Measurements from ENCODE around the gene GNB3. TPM values are rescaled to one million over a fixed set of nuclear protein-coding genes. Genes with fewer than 3 reads are reported as not detected.

The GNB3 gene
- total RNA-seq, 1 experiment from 2014 or later = 0.21 TPM

DNA sequence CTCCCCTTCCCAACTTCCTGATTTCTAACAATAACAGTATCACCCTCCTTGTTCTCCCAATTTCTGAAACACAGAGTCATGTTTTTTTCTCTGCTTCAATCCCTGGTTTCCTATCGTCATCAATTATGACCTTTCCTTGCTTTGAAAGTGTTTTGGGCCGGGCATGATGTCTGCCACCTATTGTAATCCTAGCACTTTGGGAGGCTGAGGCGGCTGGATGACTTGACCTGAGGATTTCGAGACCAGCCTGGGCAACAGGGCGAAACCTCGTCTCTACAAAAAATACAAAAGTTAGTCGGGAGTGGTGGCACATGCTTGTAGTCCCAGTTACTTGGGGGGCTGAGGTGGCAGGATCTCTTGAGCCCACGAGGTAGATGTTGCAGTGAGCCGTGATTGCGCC lies 31.7 kb upstream of the GNB3 start:
- Histone ChIP-seq H3K9me3 (ENCODE audit: control insufficient read depth, insufficient read depth, low read depth, low read length) (no peaks in the 10 kb centered on the region), H3K27me3 (ENCODE audit: control insufficient read depth, insufficient read depth, low read length) (no peaks in the 10 kb centered on the region), H3K4me3 (ENCODE audit: low read depth in 2 of 2, low read length in 2 of 2) (no peak overlapping the region), H3K36me3 (ENCODE audit: control insufficient read depth, insufficient read depth, low read length) (no peaks in the 10 kb centered on the region), H3K27ac (ENCODE audit: low read length) (no peak overlapping the region), H3K4me1 (ENCODE audit: control insufficient read depth, insufficient read depth, low read length) (no peaks in the 10 kb centered on the region)
- BruUV-seq (replicated peaks) = no TSS peak
- intact Hi-C loops (cut with micrococcal nuclease; ENCODE audit: unreplicated experiment) = no loop called here
- ChIA-PET CTCF (no interaction called here), POLR2A (no interaction called here)
- ATAC-seq = no peak
- TF ChIP-seq POLR2AphosphoS5 (IDR thresholded peaks at IDR 0.05; ENCODE audit: low read depth, low read length) (no peak), TCF7L2 (IDR thresholded peaks at IDR 0.05; ENCODE audit: low read depth, low read length) (no peak), SIN3A (IDR thresholded peaks at IDR 0.05; ENCODE audit: borderline replicate concordance, insufficient read depth, low read depth, low read length) (no peak)
- TF ChIP-seq, protein P1, sequence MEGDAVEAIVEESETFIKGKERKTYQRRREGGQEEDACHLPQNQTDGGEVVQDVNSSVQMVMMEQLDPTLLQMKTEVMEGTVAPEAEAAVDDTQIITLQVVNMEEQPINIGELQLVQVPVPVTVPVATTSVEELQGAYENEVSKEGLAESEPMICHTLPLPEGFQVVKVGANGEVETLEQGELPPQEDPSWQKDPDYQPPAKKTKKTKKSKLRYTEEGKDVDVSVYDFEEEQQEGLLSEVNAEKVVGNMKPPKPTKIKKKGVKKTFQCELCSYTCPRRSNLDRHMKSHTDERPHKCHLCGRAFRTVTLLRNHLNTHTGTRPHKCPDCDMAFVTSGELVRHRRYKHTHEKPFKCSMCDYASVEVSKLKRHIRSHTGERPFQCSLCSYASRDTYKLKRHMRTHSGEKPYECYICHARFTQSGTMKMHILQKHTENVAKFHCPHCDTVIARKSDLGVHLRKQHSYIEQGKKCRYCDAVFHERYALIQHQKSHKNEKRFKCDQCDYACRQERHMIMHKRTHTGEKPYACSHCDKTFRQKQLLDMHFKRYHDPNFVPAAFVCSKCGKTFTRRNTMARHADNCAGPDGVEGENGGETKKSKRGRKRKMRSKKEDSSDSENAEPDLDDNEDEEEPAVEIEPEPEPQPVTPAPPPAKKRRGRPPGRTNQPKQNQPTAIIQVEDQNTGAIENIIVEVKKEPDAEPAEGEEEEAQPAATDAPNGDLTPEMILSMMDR (IDR thresholded peaks at IDR 0.05) = no peak
- TF ChIP-seq, protein P2, sequence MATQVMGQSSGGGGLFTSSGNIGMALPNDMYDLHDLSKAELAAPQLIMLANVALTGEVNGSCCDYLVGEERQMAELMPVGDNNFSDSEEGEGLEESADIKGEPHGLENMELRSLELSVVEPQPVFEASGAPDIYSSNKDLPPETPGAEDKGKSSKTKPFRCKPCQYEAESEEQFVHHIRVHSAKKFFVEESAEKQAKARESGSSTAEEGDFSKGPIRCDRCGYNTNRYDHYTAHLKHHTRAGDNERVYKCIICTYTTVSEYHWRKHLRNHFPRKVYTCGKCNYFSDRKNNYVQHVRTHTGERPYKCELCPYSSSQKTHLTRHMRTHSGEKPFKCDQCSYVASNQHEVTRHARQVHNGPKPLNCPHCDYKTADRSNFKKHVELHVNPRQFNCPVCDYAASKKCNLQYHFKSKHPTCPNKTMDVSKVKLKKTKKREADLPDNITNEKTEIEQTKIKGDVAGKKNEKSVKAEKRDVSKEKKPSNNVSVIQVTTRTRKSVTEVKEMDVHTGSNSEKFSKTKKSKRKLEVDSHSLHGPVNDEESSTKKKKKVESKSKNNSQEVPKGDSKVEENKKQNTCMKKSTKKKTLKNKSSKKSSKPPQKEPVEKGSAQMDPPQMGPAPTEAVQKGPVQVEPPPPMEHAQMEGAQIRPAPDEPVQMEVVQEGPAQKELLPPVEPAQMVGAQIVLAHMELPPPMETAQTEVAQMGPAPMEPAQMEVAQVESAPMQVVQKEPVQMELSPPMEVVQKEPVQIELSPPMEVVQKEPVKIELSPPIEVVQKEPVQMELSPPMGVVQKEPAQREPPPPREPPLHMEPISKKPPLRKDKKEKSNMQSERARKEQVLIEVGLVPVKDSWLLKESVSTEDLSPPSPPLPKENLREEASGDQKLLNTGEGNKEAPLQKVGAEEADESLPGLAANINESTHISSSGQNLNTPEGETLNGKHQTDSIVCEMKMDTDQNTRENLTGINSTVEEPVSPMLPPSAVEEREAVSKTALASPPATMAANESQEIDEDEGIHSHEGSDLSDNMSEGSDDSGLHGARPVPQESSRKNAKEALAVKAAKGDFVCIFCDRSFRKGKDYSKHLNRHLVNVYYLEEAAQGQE (IDR thresholded peaks at IDR 0.05; ENCODE audit: insufficient read depth in 1 of 2, low read depth in 2 of 2, low read length in 1 of 2) = no peak
- DNase-seq (ENCODE audit: low read depth, low spot score) = no peak
- in situ Hi-C loops (cut with HindIII; ENCODE audit: low pct_unique_long_range_greater_than_20kb, low sequenced_read_pairs) = no loop called here

DNA sequence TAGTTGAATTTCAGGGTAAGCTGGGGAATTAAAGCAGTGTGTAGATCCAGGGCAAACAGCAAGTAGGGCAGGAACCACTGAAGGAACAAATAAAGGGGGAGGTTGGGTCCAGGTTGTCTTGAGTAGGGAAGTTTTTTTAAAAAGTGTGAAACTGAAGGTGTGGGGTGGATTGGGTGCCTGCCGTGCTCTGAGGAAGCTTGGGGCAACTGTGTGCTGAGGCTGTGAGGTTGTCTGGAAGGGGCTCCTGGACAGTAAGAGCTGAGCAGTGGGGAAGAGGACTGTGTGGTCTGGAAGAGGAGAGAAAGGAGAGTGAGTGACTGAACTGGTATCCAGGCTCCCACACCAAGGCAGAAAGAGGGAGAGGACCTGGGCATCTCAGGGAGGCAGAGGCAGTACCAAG lies 30.0 kb upstream of the GNB3 start:
- CTCF ChIA-PET = no interaction called here
- H3K27ac ChIP-seq (ENCODE audit: low read length) = no peak overlapping the region
- ATAC-seq = no peak
- DNase-seq (ENCODE audit: low read depth, low spot score) = no peak
- no peak overlapping the region for H3K4me3 ChIP-seq (ENCODE audit: low read depth in 2 of 2, low read length in 2 of 2)
- no peaks in the 10 kb centered on the region for H3K36me3 ChIP-seq (ENCODE audit: control insufficient read depth, insufficient read depth, low read length)
- H3K27me3 ChIP-seq (ENCODE audit: control insufficient read depth, insufficient read depth, low read length) = no peaks in the 10 kb centered on the region
- H3K4me1 ChIP-seq (ENCODE audit: control insufficient read depth, insufficient read depth, low read length) = no peaks in the 10 kb centered on the region
- TF ChIP-seq, protein P1 (IDR thresholded peaks at IDR 0.05) = no peak
- TF ChIP-seq, protein P2 (IDR thresholded peaks at IDR 0.05; ENCODE audit: insufficient read depth in 1 of 2, low read depth in 2 of 2, low read length in 1 of 2) = no peak
- TF ChIP-seq SIN3A (IDR thresholded peaks at IDR 0.05; ENCODE audit: borderline replicate concordance, insufficient read depth, low read depth, low read length) (no peak), TCF7L2 (IDR thresholded peaks at IDR 0.05; ENCODE audit: low read depth, low read length) (no peak), POLR2AphosphoS5 (IDR thresholded peaks at IDR 0.05; ENCODE audit: low read depth, low read length) (no peak)
- H3K9me3 ChIP-seq (ENCODE audit: control insufficient read depth, insufficient read depth, low read depth, low read length) = no peaks in the 10 kb centered on the region
- in situ Hi-C loops (cut with HindIII; ENCODE audit: low pct_unique_long_range_greater_than_20kb, low sequenced_read_pairs) = no loop called here
- POLR2A ChIA-PET = interaction anchor here (0.7 kb wide), 1 partner anchor 205 kb away, joined by 14 read pairs; no protein-coding TSS in a partner anchor
- intact Hi-C loops (cut with micrococcal nuclease; ENCODE audit: unreplicated experiment) = no loop called here
- no TSS peak for BruUV-seq (replicated peaks)
